K562 (cell line): ENCODE measurements around the gene RAP1GAP2. TPM values are rescaled to one million over a fixed set of nuclear protein-coding genes. Genes with fewer than 3 reads are reported as not detected.

Experiments used
- ATAC-seq: fragments of 200-7000 bp; cut with Tn5 transposase; 3 replicates; pipeline ENCODE4 v1.9.1; 2020; ENCODE audit warnings: moderate library complexity
- BruUV-seq: library from RNA; stranded (reverse); fragments of 400-500 nt; replicated peaks from 2 replicates; lab custom pipeline; 2021; lab: Mats Ljungman, UMichigan
- CTCF ChIA-PET: fragments of 300-600 bp; formaldehyde crosslinking; extraction: SDS; loops from one replicate; lab custom pipeline; 2021; ENCODE audit warnings: low intra/inter-chr PET ratio; lab: Yijun Ruan, JAX
- POLR2A ChIA-PET: fragments of 300-600, 350-650 bp; sonication (Branson Sonifier 250); formaldehyde crosslinking; extraction: SDS; loops from one replicate; lab custom pipeline; 2021; ENCODE audit warnings: antibody characterized with exemption, inconsistent platforms; lab: Yijun Ruan, JAX
- DNase-seq, 4 experiments: peaks; one replicate each; pipeline versions ENCODE4 v3.0.0 to v3.0.0-alpha.2; 2011 to 2018; ENCODE audit warnings: low spot score in 3 of 4, mixed read lengths in 3 of 4; ENCODE audit errors: extremely low read depth in 1 of 4
- FAIRE-seq: peaks from 2 replicates; lab custom pipeline; 2011; peaks lifted over from hg19 to GRCh38; lab: Jason Lieb, UNC
- H2AFZ ChIP-seq: 2 replicates; pipeline ENCODE4 v1.6.0; 2011; ENCODE audit warnings: low read depth, low read length, control low read depth, inconsistent platforms
- H3K27ac ChIP-seq: fragments of 200-600 bp; 3 replicates; pipeline ENCODE4 v1.8.0; 2011; ENCODE audit warnings: low read depth, mild to moderate bottlenecking, control low read depth, inconsistent platforms, low read length, moderate library complexity, mixed read lengths; ENCODE audit errors: extremely low read depth
- H3K27me3 ChIP-seq, 2 experiments: fragments of 300-600 bp in 1 of 2; 2 replicates in 1 of 2; 3 replicates in 1 of 2; pipeline versions ENCODE4 v1.6.0 to v1.8.0; 2011; ENCODE audit warnings: inconsistent platforms in 2 of 2, low read length in 2 of 2, mild to moderate bottlenecking in 1 of 2, mixed read lengths in 1 of 2, moderate library complexity in 1 of 2; ENCODE audit not compliant: control insufficient read depth in 2 of 2, insufficient read depth in 2 of 2
- H3K36me3 ChIP-seq: fragments of 300-600 bp; 3 replicates; pipeline ENCODE4 v1.8.0; 2011; ENCODE audit warnings: mild to moderate bottlenecking, low read length, inconsistent platforms; ENCODE audit not compliant: control insufficient read depth, insufficient read depth
- H3K4me1 ChIP-seq, 2 experiments: fragments of 200-600 bp in 1 of 2; replicated peaks in 1 of 2; 2 replicates in 1 of 2; 3 replicates in 1 of 2; pipeline versions ENCODE4 v1.5.1 to v1.8.0; 2011; ENCODE audit warnings: inconsistent platforms in 2 of 2, low read length in 2 of 2, mild to moderate bottlenecking in 1 of 2, mixed read lengths in 1 of 2, moderate library complexity in 1 of 2; ENCODE audit not compliant: control insufficient read depth in 2 of 2, insufficient read depth in 2 of 2
- H3K4me2 ChIP-seq: 2 replicates; pipeline ENCODE4 v1.6.1; 2011; ENCODE audit warnings: low read length, control low read depth, inconsistent platforms, mixed read lengths; ENCODE audit not compliant: insufficient read depth
- H3K4me3 ChIP-seq: fragments of 200-600 bp; sonication (generic), shearing (Covaris generic); 2 replicates; pipeline ENCODE4 v1.5.1; 2016; ENCODE audit warnings: control low read depth, inconsistent platforms
- H3K79me2 ChIP-seq: fragments of 200-600 bp; 3 replicates; pipeline ENCODE4 v1.8.0; 2011; ENCODE audit warnings: low read length, inconsistent platforms; ENCODE audit not compliant: control insufficient read depth, insufficient read depth
- H3K9ac ChIP-seq, 2 experiments: 2 replicates each; pipeline versions ENCODE4 v1.6.0 to v1.6.1; 2011; ENCODE audit warnings: low read depth in 2 of 2, low read length in 2 of 2, control low read depth in 1 of 2, inconsistent platforms in 1 of 2, mild to moderate bottlenecking in 1 of 2, mixed read lengths in 1 of 2; ENCODE audit not compliant: insufficient read depth in 1 of 2
- H3K9me1 ChIP-seq: one replicate; pipeline ENCODE4 v1.6.0; 2011; ENCODE audit warnings: inconsistent platforms, mild to moderate bottlenecking, low read length, moderate library complexity; ENCODE audit not compliant: control insufficient read depth, insufficient read depth
- H3K9me3 ChIP-seq: replicated peaks from 2 replicates; pipeline ENCODE4 v1.5.1; 2011; ENCODE audit warnings: low read depth, low read length, inconsistent platforms; ENCODE audit not compliant: control insufficient read depth, insufficient read depth
- H4K20me1 ChIP-seq: replicated peaks from 2 replicates; pipeline ENCODE4 v1.6.1; 2011; ENCODE audit warnings: low read length, inconsistent platforms, mixed read lengths; ENCODE audit not compliant: control insufficient read depth, insufficient read depth
- CCNT2 ChIP-seq: IDR thresholded peaks from 2 replicates; pipeline ENCODE4 v1.6.1; 2011; ENCODE audit warnings: borderline replicate concordance, low read depth, mild to moderate bottlenecking, moderate library complexity, mixed read lengths, low read length; ENCODE audit not compliant: insufficient read length; ENCODE audit errors: extremely low read depth
- RUNX1 ChIP-seq: sonication (generic); IDR thresholded peaks from 2 replicates; pipeline ENCODE4 v1.6.1; 2016; ENCODE audit warnings: antibody characterized with exemption, low read depth
- WGBS: fragments of 100-300 bp; shearing (Covaris generic); methylation state at CpG from one replicate; pipeline ENCODE4 v1.1.6; 2016; ENCODE audit warnings: low coverage, mixed read lengths; ENCODE audit not compliant: insufficient coverage; ENCODE audit errors: missing lambda C conversion rate; 5-methylcytosine and 5-hydroxymethylcytosine counted together
- in situ Hi-C: fragments of 300-500 bp; cut with MboI; formaldehyde crosslinking; loops from 4 replicates; pipeline ENCODE4 v1.15.0; 2018; ENCODE audit warnings: inconsistent platforms, mixed read lengths
- intact Hi-C: fragments of 100-400 bp; cut with micrococcal nuclease; formaldehyde crosslinking; loops from 2 replicates; pipeline ENCODE4 v1.14.2; 2022
- polyA plus RNA-seq, 8 experiments: library from polyadenylated mRNA; depleted of rRNA in 4 of 8; stranded (reverse) in 5 of 8; unstranded in 3 of 8; fragments of >200 nt; fragmentation: Nextera tagmentation in 2 of 8; fragmentation: Illumina TruSeq in 1 of 8; extraction: Ambion mirVana in 2 of 8; extraction: Trizol in 1 of 8; gene quantifications; 2 replicates each; pipeline versions ENCODE4 v1.2.1 to v1.2.3, GENCODE V29; 2011 to 2014; ENCODE audit warnings: inconsistent platforms in 1 of 8, missing spikeins in 1 of 8
- total RNA-seq, 7 experiments: library from RNA; depleted of rRNA in 6 of 7; stranded (reverse); fragments of >200 nt in 6 of 7; fragmentation: Illumina TruSeq in 2 of 7; extraction: Trizol in 2 of 7; gene quantifications; 2 replicates each; pipeline versions ENCODE4 v1.2.1 to v1.2.3, GENCODE V29; 2011 to 2021; ENCODE audit warnings: low replicate concordance in 1 of 7

RAP1GAP2 gene
- total and polyA plus RNA-seq, 9 of the 15 experiments (the other 6 are each of a cell fraction or from before 2014, with no cell fraction given): 0.01 to 1.3 (median 0.42) TPM; not detected in 1

DNA sequence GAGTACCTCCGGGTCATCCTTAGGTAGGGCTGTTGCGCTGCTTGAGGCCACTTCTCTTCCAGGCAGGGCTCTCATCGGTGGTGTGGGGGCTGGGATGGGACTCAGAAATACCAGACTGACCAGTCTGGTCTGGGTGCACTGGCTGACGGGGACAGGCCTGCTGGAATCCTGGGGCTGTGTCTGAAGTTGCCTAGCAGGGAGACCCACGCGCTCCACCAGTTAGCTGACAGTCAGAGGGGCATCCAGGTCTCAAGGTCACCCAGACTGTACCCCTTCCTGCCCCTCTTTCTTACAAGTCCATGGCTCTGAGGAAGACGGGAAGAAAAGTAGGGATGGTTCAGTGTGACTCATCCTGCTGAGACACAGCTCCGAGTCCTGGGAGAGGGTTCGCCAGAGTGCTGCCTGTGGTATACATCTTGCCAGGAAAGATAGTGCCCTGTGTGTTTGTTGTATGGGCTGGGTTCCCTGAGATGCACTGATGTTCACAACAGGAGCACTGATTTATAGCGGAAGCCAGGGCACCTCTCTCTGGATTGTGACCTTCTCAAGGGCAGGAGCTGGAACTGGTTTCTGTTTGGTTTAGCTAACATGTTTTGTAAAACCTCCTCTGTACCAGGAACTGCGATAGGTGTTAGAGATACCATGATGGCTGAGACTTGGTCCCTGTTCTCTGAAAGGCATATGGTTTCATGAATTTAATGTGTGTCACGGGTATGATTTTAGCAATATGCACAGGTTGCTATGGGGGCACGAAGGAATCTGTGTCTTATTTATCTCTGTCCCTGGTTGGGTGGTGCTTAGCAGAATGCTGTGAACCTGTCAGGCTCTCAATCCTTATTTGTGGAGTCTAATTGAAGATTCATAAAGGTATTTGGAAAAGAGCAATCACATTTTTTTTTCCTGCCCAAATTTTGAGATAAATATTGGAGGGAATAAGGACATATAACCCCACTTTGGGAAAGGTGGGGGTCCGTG, 169.7 kb downstream of the RAP1GAP2 start (continued):
- TF ChIP-seq CCNT2: no peak

DNA sequence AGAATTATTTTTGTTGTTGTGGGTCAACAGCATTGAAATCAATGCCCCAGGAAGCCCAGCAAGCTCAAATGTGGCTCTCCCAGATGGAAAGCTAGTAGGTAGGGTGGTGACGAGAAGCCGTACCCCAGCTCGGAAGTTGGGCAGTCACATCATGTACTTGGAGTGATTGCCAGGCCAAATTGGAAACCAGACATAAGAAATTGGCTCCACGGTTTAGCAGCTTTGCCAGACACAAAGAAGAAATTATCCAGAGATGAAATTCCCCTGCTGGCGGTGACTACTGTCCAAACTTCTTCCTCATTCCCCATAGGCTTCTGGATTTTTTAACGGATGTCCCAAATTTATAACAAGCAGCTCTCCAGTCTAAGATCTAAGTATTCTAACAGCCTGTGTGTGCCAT, 171.3 kb downstream of the RAP1GAP2 start:
- CTCF ChIA-PET: no interaction called here
- no peak for FAIRE-seq
- WGBS: 2% methylated on average over 6 of the region's 6 CpGs
- peaks cover 2 to 28% of the 10 kb centered on the region in 2 experiments; a peak in 3 of 5 replicates for H3K27me3 ChIP-seq
- H3K4me1 ChIP-seq: no peaks in the 10 kb centered on the region
- no peaks in the 10 kb centered on the region for H3K9me3 ChIP-seq
- POLR2A ChIA-PET: no interaction called here
- H3K4me3 ChIP-seq: no peak overlapping the region
- no peaks in the 10 kb centered on the region for H3K36me3 ChIP-seq
- in situ Hi-C loops: no loop called here
- H3K9ac ChIP-seq: no peak overlapping the region
- ATAC-seq: no peak
- no peak for TF ChIP-seq RUNX1
- intact Hi-C loops: no loop called here
- H4K20me1 ChIP-seq: no peaks in the 10 kb centered on the region
- no peak overlapping the region for H2AFZ ChIP-seq
- BruUV-seq: no TSS peak
- H3K27ac ChIP-seq: no peak overlapping the region
- H3K9me1 ChIP-seq: no peaks in the 10 kb centered on the region
- no peak for DNase-seq
- no peak overlapping the region for H3K4me2 ChIP-seq
- H3K79me2 ChIP-seq: no peaks in the 10 kb centered on the region
